NT2/D1 (cell line): ENCODE results near the gene APC.

ENCODE experiments used
- SUZ12 ChIP-seq: IDR thresholded peaks from 2 replicates; pipeline ENCODE4 v1.6.1; 2011; ENCODE audit not compliant: insufficient read length, insufficient read depth; ENCODE audit errors: extremely low read depth
- YY1 ChIP-seq: IDR thresholded peaks from 2 replicates; pipeline ENCODE4 v1.6.1; 2011; ENCODE audit not compliant: insufficient read length, insufficient read depth
- ZNF274 ChIP-seq: IDR thresholded peaks from 2 replicates; pipeline ENCODE4 v1.6.1; 2011; ENCODE audit warnings: mild to moderate bottlenecking, low read depth, low read length

DNA sequence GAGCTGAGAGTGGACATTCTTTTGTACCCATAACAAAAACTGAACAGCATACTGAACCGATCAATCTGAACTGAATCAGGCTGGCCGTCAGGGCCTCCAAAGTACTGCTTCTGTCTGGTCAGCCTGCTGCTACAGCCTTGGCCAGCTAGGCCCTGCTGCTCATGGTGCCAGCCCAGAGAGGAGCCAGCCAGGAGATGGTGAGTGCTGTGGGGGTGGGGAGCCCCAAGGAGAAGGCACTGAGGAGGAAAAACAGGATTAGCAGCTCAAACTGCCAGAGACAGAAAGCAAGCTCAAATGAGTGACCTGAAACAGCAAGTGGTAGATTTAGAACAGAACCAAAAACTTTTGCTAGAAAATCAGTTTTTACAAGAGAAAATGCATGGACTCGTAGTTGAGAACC is 147.3 kb downstream of the APC start:
- TF ChIP-seq YY1: no peak
- no peak for TF ChIP-seq ZNF274
- no peak for TF ChIP-seq SUZ12
